ENCODE results near the gene MUC4. TPM values are rescaled to one million over a fixed set of nuclear protein-coding genes. Genes with fewer than 3 reads are reported as not detected.

MUC4 gene
- total RNA-seq, 1 donor from 2014 or later = not detected

GRCh38 chr3:195708626-195709481 lies 102.9 kb downstream of the MUC4 start:
- Histone ChIP-seq H3K4me3 (no peak overlapping the region), H3K27me3 (no peaks in the 10 kb centered on the region), H3K4me1 (no peaks in the 10 kb centered on the region), H4K20me1 (ENCODE audit: low read depth) (no peaks in the 10 kb centered on the region), H3K27ac (no peak overlapping the region), H3K36me3 (no peaks in the 10 kb centered on the region), H3F3A (ENCODE audit: low read depth) (peaks cover 19% of the 10 kb centered on the region), H3K79me2 (ENCODE audit: low read depth) (no peaks in the 10 kb centered on the region), H3K9me3 (ENCODE audit: low read depth) (no peaks in the 10 kb centered on the region), H2AFZ (replicated peaks) (no peak overlapping the region), H3K4me2 (no peak overlapping the region), H3K9ac (no peak overlapping the region)
- Mint-ChIP-seq H3K27me3 (ENCODE audit: insufficient read depth, low read depth) (no peaks in the 10 kb centered on the region), H3K4me3 (no peak overlapping the region), H3K27ac (no peak overlapping the region), H3K4me1 (no peaks in the 10 kb centered on the region), H3K9me3 (peaks cover 3% of the 10 kb centered on the region), H3K36me3 (peaks cover 12% of the 10 kb centered on the region)
- TF ChIP-seq, protein P1, sequence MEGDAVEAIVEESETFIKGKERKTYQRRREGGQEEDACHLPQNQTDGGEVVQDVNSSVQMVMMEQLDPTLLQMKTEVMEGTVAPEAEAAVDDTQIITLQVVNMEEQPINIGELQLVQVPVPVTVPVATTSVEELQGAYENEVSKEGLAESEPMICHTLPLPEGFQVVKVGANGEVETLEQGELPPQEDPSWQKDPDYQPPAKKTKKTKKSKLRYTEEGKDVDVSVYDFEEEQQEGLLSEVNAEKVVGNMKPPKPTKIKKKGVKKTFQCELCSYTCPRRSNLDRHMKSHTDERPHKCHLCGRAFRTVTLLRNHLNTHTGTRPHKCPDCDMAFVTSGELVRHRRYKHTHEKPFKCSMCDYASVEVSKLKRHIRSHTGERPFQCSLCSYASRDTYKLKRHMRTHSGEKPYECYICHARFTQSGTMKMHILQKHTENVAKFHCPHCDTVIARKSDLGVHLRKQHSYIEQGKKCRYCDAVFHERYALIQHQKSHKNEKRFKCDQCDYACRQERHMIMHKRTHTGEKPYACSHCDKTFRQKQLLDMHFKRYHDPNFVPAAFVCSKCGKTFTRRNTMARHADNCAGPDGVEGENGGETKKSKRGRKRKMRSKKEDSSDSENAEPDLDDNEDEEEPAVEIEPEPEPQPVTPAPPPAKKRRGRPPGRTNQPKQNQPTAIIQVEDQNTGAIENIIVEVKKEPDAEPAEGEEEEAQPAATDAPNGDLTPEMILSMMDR (IDR thresholded peaks at IDR 0.05) = no peak
- no peak for TF ChIP-seq EZH2 (IDR thresholded peaks at IDR 0.05)
- TF ChIP-seq EZH2phosphoT487 (IDR thresholded peaks at IDR 0.05) = no peak
- DNase-seq (ENCODE audit: low spot score) = no peak

- H2AFZ ChIP-seq (replicated peaks) = no peak overlapping the region
- Mint-ChIP-seq H3K27ac (no peak overlapping the region), H3K4me3 (no peak overlapping the region), H3K4me1 (no peaks in the 10 kb centered on the region), H3K9me3 (peaks cover 3% of the 10 kb centered on the region), H3K36me3 (peaks cover 12% of the 10 kb centered on the region), H3K27me3 (ENCODE audit: insufficient read depth, low read depth) (no peaks in the 10 kb centered on the region)
- peaks cover 19% of the 10 kb centered on the region for H3F3A ChIP-seq (ENCODE audit: low read depth)
- no peaks in the 10 kb centered on the region for H4K20me1 ChIP-seq (ENCODE audit: low read depth)
- no peak overlapping the region for H3K27ac ChIP-seq
- H3K4me3 ChIP-seq = no peak overlapping the region
- no peak overlapping the region for H3K9ac ChIP-seq
- DNase-seq (ENCODE audit: low spot score) = no peak
- no peaks in the 10 kb centered on the region for H3K9me3 ChIP-seq (ENCODE audit: low read depth)
- H3K4me2 ChIP-seq = no peak overlapping the region
- TF ChIP-seq, protein P1 (IDR thresholded peaks at IDR 0.05) = no peak
- TF ChIP-seq EZH2phosphoT487 (IDR thresholded peaks at IDR 0.05) = no peak
- no peak for TF ChIP-seq EZH2 (IDR thresholded peaks at IDR 0.05)
- no peaks in the 10 kb centered on the region for H3K4me1 ChIP-seq
- H3K79me2 ChIP-seq (ENCODE audit: low read depth) = no peaks in the 10 kb centered on the region
- no peaks in the 10 kb centered on the region for H3K36me3 ChIP-seq
- H3K27me3 ChIP-seq = no peaks in the 10 kb centered on the region
Observed at GRCh38 chr3:195708061-195708460, 103.7 kb downstream of the MUC4 start.

GRCh38 chr3:195705081-195705991 lies 106.4 kb downstream of the MUC4 start:
- Histone ChIP-seq H3K27ac (no peak overlapping the region), H3K9ac (no peak overlapping the region), H3K9me3 (ENCODE audit: low read depth) (no peaks in the 10 kb centered on the region), H3F3A (ENCODE audit: low read depth) (peaks cover 9% of the 10 kb centered on the region), H3K27me3 (no peaks in the 10 kb centered on the region), H4K20me1 (ENCODE audit: low read depth) (no peaks in the 10 kb centered on the region), H3K79me2 (ENCODE audit: low read depth) (no peaks in the 10 kb centered on the region), H3K4me2 (no peak overlapping the region), H2AFZ (replicated peaks) (no peak overlapping the region), H3K4me1 (no peaks in the 10 kb centered on the region), H3K36me3 (no peaks in the 10 kb centered on the region), H3K4me3 (no peak overlapping the region)
- DNase-seq (ENCODE audit: low spot score) = no peak
- Mint-ChIP-seq H3K4me1 (no peaks in the 10 kb centered on the region), H3K27ac (no peak overlapping the region), H3K9me3 (peaks cover 3% of the 10 kb centered on the region), H3K36me3 (peaks cover 12% of the 10 kb centered on the region), H3K4me3 (no peak overlapping the region), H3K27me3 (ENCODE audit: insufficient read depth, low read depth) (no peaks in the 10 kb centered on the region)
- TF ChIP-seq, protein P1 (IDR thresholded peaks at IDR 0.05) = no peak
- no peak for TF ChIP-seq EZH2phosphoT487 (IDR thresholded peaks at IDR 0.05)
- TF ChIP-seq EZH2 (IDR thresholded peaks at IDR 0.05) = no peak

Measured in neural progenitor cell (in vitro differentiated cells).